NB4 (cell line): ENCODE data around the gene TPM3.

Experiments
- MAX ChIP-seq: IDR thresholded peaks from 2 replicates; pipeline ENCODE4 v1.6.1; 2011; ENCODE audit warnings: low read depth, low read length
- POLR2A ChIP-seq: IDR thresholded peaks from 2 replicates; pipeline ENCODE4 v1.6.1; 2011; ENCODE audit warnings: mild to moderate bottlenecking; ENCODE audit not compliant: insufficient read length; ENCODE audit errors: extremely low read depth
- TF ChIP-seq, protein P1 (sequence below): IDR thresholded peaks from one replicate; pipeline ENCODE4 v1.5.1; 2012; ENCODE audit warnings: low read depth, low read length

DNA sequence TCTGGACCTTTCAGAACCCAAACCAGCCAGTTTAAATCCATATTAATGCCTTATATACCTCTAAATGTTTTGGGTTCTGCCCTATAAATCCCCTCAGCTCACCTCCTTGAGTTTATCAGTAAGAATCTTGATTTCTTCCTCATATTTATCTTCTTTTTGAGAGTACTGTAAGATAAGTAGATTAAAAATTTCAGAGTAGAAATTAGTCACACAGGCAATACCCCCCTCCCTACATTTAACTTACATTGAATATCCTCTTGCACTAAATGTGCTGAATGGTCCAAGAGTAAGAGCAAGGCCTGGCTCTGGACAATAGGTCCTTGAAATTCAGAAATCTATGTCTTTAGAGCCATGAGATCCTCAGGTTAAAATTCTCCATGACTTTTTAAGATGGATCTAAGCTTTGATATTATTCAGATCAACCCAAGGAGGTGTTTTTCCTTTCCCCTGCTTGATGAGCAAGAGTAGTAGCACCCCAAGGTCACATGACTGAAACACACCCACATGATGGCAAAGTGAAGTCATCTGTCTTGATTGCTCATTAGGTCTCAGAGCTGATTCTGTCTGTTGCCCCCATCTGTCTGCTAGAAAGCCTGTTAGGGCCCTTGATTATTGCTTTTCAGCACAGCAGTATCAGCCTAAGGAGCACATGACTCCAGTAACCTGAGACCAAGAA is 21.2 kb downstream of the TPM3 start:
- TF ChIP-seq, protein P1, sequence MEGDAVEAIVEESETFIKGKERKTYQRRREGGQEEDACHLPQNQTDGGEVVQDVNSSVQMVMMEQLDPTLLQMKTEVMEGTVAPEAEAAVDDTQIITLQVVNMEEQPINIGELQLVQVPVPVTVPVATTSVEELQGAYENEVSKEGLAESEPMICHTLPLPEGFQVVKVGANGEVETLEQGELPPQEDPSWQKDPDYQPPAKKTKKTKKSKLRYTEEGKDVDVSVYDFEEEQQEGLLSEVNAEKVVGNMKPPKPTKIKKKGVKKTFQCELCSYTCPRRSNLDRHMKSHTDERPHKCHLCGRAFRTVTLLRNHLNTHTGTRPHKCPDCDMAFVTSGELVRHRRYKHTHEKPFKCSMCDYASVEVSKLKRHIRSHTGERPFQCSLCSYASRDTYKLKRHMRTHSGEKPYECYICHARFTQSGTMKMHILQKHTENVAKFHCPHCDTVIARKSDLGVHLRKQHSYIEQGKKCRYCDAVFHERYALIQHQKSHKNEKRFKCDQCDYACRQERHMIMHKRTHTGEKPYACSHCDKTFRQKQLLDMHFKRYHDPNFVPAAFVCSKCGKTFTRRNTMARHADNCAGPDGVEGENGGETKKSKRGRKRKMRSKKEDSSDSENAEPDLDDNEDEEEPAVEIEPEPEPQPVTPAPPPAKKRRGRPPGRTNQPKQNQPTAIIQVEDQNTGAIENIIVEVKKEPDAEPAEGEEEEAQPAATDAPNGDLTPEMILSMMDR: no peak
- no peak for TF ChIP-seq MAX
- no peak for TF ChIP-seq POLR2A
